ENCODE results near the gene ACCS.

ACCS gene

DNA sequence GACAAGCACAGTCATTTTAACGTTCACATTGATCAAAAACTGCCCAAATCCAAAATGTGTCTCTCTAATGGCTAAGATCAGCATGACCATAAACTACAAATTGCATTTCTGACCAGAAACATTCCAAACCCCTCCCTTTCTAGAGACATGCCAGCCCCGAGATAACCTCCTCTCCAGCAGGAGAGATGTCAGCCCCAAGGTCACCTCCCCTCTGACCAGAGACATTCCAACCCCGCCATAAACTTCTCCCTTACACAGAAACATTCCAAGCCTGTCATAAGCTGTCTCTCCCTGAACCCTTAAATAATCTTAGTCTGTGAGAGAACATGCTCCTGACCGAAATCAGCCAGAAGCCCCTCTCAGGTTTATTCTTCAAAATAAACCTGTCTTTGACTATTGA, 22.8 kb downstream of the ACCS start:
- no peak for DNase-seq (ENCODE audit: low read depth in 3 of 3)

DNA sequence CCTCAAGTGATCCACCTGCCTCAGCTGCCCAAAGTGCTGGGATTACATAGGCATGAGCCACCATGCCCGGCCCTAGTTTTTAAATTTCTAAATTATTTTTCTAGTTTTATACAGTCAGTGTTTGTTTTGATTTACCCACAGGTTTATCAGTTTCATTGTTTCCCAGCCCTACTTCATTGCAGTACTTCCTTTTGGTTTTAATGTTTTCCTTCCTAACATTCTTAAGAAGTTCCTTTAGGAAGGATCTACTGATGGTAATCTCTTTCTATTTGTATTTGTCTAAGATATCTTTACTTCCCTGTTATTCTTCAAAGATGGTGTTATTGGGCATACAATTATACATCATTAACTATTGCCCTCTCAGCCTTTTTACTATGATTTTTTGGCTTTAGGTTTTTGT, 24.5 kb downstream of the ACCS start:
- no peak for DNase-seq (ENCODE audit: low read depth in 3 of 3)

GRCh38 chr11:44094260-44094868, 28.3 kb downstream of the ACCS start:
- DNase-seq (ENCODE audit: low read depth in 3 of 3), result peak; percentile 32 to 72 (median 44)

GRCh38 chr11:44095506-44096359, 29.7 kb downstream of the ACCS start, which contains the start of gene EXT2:
Gene EXT2 (plus strand): TSS chr11:44095678. CDS start chr11:44107713, 12,035 bp downstream.
- peak; percentile 73 to 79 (median 77) for DNase-seq (ENCODE audit: low read depth in 3 of 3)

DNA sequence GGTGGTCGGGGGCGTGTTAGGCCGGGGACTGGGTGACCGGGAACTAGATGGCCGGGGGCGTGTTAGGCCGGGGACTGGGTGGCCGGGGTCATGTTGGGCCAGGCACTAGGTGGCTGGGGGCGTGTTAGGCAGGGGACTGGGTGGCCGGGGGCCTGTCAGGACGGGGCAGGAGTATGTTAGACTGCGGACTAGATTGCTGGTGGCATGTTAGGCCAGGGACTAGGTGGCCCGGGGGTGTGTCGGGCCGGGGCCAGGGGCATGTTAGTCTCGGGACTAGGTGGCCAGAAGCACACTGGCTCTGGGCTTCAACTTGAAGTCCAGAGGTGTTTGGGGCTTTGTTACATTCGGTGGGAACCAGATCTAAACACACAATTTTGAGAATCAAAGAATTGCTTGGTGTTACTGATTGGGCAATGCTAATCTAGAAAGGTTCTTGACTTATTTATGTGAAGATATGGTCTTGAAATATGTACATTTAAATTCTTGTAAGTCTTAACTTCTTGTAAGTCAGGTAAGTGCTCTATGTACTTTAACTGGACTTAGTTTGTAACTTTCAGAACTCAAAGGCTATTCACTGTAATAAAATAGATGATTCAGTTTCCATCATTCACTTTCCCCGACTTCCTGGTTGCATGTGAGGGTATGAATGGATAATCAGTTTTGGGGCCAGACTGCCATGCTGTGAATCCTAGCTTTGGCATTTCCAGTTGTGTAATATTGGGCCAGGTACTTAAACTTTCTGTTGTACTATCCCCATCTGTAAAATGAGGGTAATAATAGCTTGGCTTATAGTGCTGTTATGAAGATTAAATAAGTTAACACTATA, 30.5 kb downstream of the ACCS start:
- no peak for DNase-seq (ENCODE audit: low read depth in 3 of 3)

DNA sequence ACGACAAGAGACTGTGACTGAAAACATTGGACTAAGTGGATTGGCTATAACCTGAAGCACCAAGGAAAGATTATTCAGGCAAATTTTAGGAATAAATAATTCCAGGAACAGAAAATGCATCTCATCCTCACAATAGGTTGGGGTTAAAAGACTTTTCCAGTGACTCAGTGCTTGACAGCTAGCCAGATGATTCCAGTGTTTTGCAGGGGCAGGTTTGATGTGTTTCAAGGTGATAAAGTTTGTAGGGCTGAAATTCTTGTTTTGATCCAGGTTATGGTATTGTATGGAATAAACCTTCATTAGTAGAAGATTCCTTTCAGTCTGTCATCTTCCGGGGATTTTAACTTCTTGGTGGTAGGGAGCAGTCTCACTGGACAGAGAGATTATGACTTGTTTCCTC, 31.8 kb downstream of the ACCS start:
- DNase-seq (ENCODE audit: low read depth in 3 of 3), result no peak

DNA sequence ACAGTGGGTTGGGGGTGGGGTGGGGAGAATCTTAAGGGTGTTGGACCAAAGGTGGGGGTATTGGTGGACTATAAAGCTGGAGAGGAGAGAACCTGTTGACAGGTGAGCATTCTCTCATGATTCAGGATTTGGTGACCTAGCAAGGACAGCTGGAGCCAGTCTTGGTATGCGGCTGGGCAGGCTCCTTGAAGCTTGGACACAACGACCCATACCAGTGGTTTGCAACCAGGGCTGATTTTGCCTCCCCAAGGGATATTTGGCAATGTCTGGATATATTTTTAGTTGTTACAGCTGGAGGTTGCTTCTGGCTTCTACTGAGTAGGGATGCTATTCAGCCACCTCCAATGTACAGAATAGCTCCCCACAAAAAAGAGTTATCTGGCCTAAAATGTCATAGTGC, 35.0 kb downstream of the ACCS start:
- no peak for DNase-seq (ENCODE audit: low read depth in 3 of 3)

DNA sequence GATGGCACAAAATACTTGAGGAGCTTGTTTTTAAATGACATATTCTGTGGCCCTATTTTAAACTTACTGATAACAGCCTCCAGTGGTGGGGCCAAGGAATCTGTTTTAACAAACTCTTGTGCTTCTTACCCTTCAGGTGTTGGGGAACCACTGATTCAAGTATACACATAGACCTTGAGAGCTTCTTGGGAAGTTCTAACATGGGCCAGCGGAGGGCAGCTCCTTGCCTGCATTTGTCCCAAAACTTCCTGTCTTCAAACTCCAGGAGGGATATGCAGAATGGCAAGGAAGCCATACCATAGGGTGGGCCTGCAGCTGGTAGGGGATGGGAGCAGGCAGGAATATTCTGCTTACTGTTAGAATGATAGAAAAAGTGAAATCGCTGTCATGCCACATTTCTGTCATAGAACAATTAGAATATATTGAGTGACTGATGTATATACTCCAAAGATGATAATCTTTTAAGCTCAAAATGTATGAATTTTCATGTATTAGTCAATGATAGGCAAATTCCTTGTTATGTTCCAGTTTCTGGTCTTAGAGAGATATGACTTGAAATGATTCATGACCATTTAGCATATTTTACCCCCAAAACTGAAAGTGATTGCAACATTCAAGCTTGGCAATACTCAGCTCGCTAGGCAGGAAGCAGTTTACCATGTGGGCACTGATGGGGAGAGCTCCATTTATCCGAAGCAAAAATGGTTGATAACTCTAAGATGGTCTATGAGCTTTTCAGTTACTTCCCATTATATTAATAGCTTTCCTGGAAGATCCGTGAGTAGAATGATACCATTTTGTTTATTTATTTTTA, 38.6 kb downstream of the ACCS start:
- no peak for DNase-seq (ENCODE audit: low read depth in 3 of 3)

GRCh38 chr11:44108260-44108659, 42.2 kb downstream of the ACCS start:
- no peak for DNase-seq (ENCODE audit: low read depth in 3 of 3)

GRCh38 chr11:44110231-44110679, 44.2 kb downstream of the ACCS start:
- peak in 2 of 3 experiments; percentile 9 to 15 for DNase-seq (ENCODE audit: low read depth in 3 of 3)

DNA sequence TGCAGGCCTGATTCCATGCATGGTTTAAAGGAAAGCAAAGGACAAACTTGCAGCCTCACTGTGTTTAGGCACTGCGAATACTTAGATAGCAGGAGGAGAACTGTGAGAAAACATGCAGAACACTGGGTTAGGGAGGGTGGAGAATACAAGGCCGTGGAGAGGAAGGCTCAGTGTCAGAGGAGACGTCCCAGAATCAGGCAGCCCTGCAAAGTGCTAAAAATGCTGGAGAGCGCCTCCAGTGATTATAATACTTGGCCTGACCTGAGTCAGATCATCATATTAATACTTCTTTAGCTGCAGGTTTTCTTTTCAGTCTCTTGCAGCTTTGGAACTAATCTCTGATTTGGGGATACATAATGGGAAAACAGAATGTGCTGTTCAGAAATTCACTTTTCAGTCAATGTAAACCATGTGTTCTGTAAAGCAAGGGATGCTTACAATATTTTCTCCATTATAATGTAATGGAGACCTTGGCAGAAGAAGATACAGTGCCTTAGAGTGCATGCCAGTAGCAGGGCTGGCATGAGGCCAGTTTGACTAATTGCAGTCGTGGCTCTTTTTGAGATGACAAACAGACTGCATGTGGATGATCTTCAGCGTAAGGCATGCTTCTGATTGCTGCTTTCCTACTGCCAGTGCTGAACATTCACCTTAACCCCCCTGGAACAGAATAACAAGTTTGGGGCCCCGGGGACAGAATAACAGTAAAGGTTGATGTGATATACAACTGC, 46.2 kb downstream of the ACCS start:
- no peak for DNase-seq (ENCODE audit: low read depth in 3 of 3)

GRCh38 chr11:44113018-44113417, 46.9 kb downstream of the ACCS start:
- DNase-seq (ENCODE audit: low read depth in 3 of 3), result no peak

GRCh38 chr11:44113572-44113971, 47.5 kb downstream of the ACCS start:
- DNase-seq (ENCODE audit: low read depth in 3 of 3), result no peak

- no peak for DNase-seq (ENCODE audit: low read depth in 3 of 3)
Observed at GRCh38 chr11:44116234-44116830, 50.3 kb downstream of the ACCS start.

DNA sequence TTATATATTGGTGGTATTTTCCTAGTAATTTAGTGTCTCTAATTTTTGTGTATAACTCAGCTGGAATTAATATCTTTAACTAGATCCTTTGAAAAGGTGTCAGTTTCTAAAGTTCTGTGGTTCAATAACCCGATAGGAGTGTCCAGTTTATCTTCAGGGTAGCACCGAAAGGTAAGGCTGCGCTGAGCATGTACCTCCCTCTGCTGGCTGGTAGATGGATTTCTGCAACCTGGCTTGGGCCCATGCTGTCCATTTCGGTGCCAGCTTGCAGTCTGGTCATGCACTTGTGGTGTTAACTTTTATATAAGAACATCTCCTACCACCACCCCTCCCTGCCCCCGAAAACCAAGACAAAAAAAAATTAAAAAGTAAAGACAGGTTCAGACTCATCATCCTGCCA, 54.1 kb downstream of the ACCS start:
- no peak for DNase-seq (ENCODE audit: low read depth in 3 of 3)

DNA sequence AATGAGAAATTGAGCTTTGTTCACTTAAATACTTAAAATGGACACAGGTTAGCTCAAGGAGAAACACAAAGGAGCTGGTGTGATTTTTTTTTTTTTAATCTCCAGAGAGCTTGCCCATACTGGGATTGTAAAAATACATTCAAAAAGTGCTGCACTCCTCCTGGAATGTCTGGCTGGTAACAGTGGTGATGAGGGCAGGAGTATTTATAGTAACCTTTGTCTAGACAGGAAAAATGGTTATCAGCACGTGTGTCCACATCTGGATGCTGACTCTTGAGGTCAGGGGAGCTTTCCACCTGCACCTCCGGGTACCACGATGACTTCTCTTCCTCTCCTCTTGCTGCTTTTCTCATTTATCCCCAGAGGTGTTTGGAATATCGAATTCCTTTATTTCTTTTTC, 59.5 kb downstream of the ACCS start:
- DNase-seq (ENCODE audit: low read depth in 3 of 3), result no peak

GRCh38 chr11:44126304-44126703, 60.2 kb downstream of the ACCS start:
- DNase-seq (ENCODE audit: low read depth in 3 of 3), result no peak

DNA sequence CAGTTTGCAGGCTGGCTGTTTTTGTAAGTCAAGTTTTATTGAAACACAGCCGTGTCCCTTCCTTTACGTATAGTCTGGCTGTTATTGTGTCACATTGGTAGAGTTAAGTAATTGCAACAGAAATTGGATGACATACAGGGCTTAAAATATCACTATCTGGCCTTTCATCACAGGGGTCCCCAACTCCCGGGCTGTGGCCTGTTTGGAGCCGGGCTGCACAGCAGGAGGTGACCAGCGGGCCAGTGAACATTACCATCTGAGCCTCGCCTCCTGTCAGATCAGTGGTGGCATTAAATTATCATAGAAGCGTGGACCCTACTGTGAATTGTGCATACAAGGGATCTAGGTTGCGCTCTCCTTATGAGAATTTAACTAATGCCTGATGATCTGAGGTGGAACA, 61.1 kb downstream of the ACCS start:
- DNase-seq (ENCODE audit: low read depth in 3 of 3), result no peak

DNA sequence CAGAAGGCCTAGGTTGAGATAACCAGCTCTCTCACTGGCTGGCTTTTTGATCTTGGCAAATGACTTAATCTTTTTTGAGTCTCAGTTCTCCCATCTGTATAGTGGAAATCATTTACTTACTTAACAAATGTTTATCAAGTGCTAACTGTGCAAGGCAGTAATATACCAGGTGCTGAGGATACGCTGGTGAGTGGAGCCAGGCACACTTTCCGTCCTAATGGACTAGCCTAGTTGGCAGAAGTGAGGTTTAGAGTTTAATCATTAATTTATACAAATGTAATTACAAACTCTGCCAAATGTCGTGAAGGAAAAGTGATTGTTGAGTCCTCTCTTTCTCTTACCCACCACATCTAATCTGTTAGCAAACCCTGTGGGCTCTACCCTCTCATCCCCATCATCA, 62.7 kb downstream of the ACCS start:
- DNase-seq (ENCODE audit: low read depth in 3 of 3), result no peak

GRCh38 chr11:44130751-44131150, 64.7 kb downstream of the ACCS start:
- DNase-seq (ENCODE audit: low read depth in 3 of 3), result no peak

Measured in stimulated activated CD4-positive, alpha-beta T cell treated with anti-CD3 and anti-CD28 coated beads, TNF-alpha, amount 100 ng/mL, for 4 hours (primary cell).